ENCODE measurements around the gene F8A2. TPM values are rescaled to one million over a fixed set of nuclear protein-coding genes. Genes with fewer than 3 reads are reported as not detected.
A peak's percentile ranks its signal among the peaks of the same experiment; 100 is the strongest.

Gene F8A2
- total and polyA plus RNA-seq, 9 of the 15 experiments (the other 6 are each of a cell fraction or from before 2014, with no cell fraction given): not detected

GRCh38 chrX:155406429-155406828, 24.5 kb downstream of the F8A2 start:
- CTCF ChIA-PET (ENCODE audit: low intra/inter-chr PET ratio): no interaction called here
- in situ Hi-C loops (cut with MboI): no loop called here
- 12% methylated on average over 2 of the region's 2 CpGs for WGBS (ENCODE audit: insufficient coverage, low coverage, missing lambda C conversion rate)

More at GRCh38 chrX:155406429-155406828, 24.5 kb downstream of the F8A2 start:
- TF ChIP-seq AFF1 (IDR thresholded peaks at IDR 0.05; ENCODE audit: low read depth in 1 of 2, partially characterized antibody in 2 of 2): peak in 1 of 2 experiments; percentile 98
- TF ChIP-seq SETDB1 (IDR thresholded peaks at IDR 0.05; ENCODE audit: low read length): no peak
- TF ChIP-seq, protein P1, sequence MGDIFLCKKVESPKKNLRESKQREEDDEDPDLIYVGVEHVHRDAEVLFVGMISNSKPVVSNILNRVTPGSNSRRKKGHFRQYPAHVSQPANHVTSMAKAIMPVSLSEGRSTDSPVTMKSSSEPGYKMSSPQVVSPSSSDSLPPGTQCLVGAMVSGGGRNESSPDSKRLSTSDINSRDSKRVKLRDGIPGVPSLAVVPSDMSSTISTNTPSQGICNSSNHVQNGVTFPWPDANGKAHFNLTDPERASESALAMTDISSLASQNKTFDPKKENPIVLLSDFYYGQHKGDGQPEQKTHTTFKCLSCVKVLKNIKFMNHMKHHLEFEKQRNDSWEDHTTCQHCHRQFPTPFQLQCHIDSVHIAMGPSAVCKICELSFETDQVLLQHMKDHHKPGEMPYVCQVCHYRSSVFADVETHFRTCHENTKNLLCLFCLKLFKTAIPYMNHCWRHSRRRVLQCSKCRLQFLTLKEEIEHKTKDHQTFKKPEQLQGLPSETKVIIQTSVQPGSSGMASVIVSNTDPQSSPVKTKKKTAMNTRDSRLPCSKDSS (IDR thresholded peaks at IDR 0.05; ENCODE audit: low read depth, partially characterized antibody): peak; percentile 75
- TF ChIP-seq TRIM24 (IDR thresholded peaks at IDR 0.05): peak in 1 of 2 experiments; percentile 32; a peak in 1 of 4 replicates
- 0 out of 2 replicates have a peak, but pooled peaks have one; percentile 31 for TF ChIP-seq TRIM28 (IDR thresholded peaks at IDR 0.05)
- Histone ChIP-seq H3K36me3 (ENCODE audit: control insufficient read depth, insufficient read depth, low read length) (no peaks in the 10 kb centered on the region), H3K9ac (ENCODE audit: insufficient read depth in 1 of 2, low read depth in 2 of 2, low read length in 2 of 2) (no peak overlapping the region), H3K9me3 (replicated peaks; ENCODE audit: control insufficient read depth, insufficient read depth, low read depth, low read length) (peaks cover 2% of the 10 kb centered on the region; the same call in 1 of the 2 replicates), H2AFZ (ENCODE audit: low read depth, low read length) (no peak overlapping the region), H3K27ac (ENCODE audit: extremely low read depth, low read depth, low read length) (no peak overlapping the region), H3K9me1 (ENCODE audit: control insufficient read depth, insufficient read depth, low read length) (no peaks in the 10 kb centered on the region), H3K79me2 (ENCODE audit: control insufficient read depth, insufficient read depth, low read length) (no peaks in the 10 kb centered on the region), H3K4me1 (replicated peaks in 1 of 2; ENCODE audit: control insufficient read depth in 2 of 2, insufficient read depth in 2 of 2, low read length in 2 of 2) (no peaks in the 10 kb centered on the region), H3K4me3 (no peak overlapping the region), H3K4me2 (ENCODE audit: insufficient read depth, low read length) (no peak overlapping the region), H4K20me1 (replicated peaks; ENCODE audit: control insufficient read depth, insufficient read depth, low read length) (no peaks in the 10 kb centered on the region), H3K27me3 (ENCODE audit: control insufficient read depth in 2 of 2, insufficient read depth in 2 of 2, low read length in 2 of 2) (no peaks in the 10 kb centered on the region)
- intact Hi-C loops (cut with micrococcal nuclease): no loop called here
- POLR2A ChIA-PET: no interaction called here
- no TSS peak for BruUV-seq (replicated peaks)
- FAIRE-seq (no peak), ATAC-seq (no peak), DNase-seq (ENCODE audit: extremely low read depth in 1 of 4, low spot score in 3 of 4) (no peak)
